Testis (tissue), 2 donors: Measurements from ENCODE around the gene IQGAP3.

Experiments
- CTCF ChIP-seq, 3 experiments: fragments of 450-650 bp in 2 of 3; fragments of 200-600 bp in 1 of 3; sonication (generic) in 1 of 3; IDR thresholded peaks; one replicate each; pipeline ENCODE4 v1.5.1; 2016 to 2019; ENCODE audit warnings: antibody characterized with exemption in 3 of 3, mild to moderate bottlenecking in 2 of 3, moderate library complexity in 1 of 3
- POLR2A ChIP-seq: fragments of 450-650 bp; IDR thresholded peaks from one replicate; pipeline ENCODE4 v1.6.1; 2017; ENCODE audit warnings: antibody characterized with exemption, mild to moderate bottlenecking, moderate library complexity

- TF ChIP-seq CTCF (IDR thresholded peaks at IDR 0.05) (no peak), POLR2A (no peak)
These were observed 90.8 kb downstream of the IQGAP3 start for GRCh38 chr1:156481527-156481926.
